GM11168 (cell line): ENCODE results near the gene LY6G6C.

Experiments used
- in situ Hi-C: fragments of 300-500 bp; cut with MboI; formaldehyde crosslinking; loops from one replicate; pipeline ENCODE4 v1.12.0; 2022; ENCODE audit warnings: low sequenced_read_pairs; ENCODE audit not compliant: unreplicated experiment

LY6G6C gene

DNA sequence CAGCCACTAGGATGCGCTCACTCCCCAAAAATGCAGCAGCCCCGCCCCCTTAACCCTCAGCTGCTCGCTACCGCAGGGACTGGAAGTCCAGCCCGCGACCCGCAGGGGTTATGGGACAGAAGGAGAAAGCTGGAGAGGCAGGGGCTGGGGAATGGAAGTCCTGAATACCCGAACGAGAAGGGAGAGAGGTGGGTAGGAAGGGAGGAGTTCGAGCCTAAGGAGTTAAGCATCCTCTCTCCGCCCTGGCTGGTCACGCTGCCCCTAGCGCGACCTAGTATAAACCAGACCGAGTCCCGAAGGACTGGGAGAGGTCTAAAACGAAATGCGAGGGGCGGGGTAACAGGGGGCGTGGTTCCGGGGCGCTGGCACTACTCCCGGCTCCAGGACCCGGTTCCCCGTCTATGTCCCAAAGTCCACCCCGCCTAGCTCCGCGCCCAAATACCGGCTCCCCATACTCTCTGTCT lies 8.0 kb upstream of the LY6G6C start:
- in situ Hi-C loops: no loop called here

DNA sequence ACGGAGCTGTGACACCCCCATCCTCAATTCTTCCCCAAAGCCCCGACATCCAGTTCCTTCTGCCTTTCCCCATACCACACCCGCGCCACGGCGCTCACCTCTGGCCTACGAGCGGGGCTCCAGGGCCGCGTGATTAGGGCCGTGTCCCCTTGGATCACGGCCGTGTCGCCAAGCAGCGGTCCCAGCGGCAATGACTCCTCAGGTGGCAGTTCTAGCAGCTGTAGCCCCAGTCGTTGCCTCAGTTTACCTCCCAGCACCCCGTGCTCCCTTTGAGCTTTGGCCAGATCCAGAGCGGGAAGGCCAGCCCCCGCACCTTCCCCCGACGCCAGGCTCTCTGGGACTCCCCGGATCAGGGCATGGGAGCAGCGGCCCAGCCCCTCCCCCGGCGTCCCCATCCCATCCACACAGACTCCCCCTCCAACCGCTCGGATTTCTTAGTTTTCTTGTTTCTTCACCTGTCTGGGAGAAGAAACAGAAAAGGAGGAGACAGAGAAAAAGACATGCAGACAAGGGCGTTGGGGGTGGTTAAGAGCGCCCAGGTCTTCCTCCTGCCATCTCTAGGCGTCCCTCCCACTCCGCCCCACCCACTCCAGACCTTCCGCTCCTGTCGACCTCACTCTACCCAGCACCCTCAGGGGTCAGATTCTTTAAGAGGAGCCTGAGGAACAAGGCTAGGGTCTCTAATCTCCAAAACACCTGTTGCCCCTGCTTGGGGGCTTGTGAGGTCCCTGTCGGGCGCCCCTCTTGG lies 7.4 kb upstream of the LY6G6C start, which contains the start of gene DDAH2:
TSS of gene DDAH2 (minus strand) at position 533 of the 748 bp plus-strand sequence. CDS start at position 395, 138 bp downstream.
- in situ Hi-C loops: no loop called here

DNA sequence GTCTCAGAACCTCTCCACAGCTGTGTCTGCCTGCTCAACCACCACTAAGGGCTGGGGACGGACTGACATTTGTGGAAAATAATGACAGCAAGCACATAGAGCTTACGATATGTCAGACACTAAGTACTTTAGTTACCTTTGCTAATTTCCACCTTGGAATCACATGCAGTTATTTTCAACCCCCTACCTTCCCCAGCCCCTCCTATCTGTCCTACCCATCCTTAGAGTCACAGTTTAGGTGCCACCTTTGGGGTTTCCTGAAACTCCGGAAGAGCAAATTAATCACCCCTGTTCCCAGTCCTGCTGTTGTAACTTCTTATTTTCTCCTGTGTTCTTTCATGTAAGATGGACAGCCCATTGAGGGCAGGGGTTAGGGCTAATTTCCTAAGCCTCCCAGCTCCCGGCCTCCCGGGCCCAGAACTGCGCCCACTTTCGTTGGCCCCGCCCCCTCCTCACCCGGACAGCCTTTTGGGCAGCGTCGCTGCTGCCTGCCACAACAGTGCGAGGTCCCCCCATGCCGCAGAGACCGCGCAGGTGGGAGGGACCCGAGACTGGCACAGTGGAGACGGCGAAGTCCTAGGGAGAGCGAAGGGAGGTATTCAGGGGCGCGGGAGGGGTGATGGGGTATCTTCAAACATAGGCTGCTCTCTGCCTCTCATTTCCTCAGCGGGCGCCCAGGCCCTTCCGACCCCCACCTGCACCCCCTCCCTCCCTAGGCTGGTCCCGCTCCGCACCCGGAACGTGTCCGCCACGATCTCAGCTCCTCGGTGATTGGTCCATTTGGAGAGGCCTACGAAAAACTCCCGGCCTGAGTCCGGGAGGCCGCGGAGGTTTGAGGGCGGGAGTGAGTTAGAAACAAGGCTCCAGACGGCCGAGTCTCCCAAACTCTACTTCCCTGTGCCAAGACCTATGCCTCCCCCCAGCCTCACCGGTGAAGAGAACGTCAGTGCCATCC lies 6.4 kb upstream of the LY6G6C start:
- in situ Hi-C loops: no loop called here

DNA sequence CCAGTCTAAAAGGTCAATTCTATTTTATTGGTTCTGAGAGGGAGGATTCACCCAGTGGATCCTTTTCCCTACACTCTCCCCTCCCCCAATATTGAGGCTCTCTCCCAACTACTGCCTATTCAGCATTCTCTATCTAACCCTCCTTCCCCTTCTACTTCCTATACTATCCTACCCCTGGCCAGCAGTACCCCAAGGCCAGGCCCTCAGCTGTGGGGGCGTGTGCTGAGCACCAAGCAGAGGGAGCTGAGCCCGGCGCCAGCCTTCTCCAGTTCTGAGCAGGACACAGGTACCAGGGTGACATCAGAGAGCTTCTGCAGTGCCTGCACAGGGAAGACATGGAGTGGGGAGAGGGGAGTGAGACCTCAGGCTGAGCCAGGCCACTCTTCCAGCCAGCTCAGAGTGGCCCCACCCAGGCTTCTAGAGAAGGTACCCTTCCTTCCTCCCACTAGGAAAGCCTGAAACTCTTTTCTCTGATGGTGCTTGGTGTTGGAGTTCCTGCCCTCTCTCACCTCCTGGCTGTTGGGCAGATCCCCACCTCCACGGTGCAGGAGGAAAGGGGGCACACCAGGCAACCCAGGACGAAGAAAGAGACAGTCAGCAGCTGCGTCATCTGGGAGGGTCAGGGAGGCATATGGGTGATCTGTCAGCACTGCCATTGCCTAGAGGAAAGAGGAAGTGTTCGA lies 5.6 kb upstream of the LY6G6C start:
- in situ Hi-C loops: no loop called here

DNA sequence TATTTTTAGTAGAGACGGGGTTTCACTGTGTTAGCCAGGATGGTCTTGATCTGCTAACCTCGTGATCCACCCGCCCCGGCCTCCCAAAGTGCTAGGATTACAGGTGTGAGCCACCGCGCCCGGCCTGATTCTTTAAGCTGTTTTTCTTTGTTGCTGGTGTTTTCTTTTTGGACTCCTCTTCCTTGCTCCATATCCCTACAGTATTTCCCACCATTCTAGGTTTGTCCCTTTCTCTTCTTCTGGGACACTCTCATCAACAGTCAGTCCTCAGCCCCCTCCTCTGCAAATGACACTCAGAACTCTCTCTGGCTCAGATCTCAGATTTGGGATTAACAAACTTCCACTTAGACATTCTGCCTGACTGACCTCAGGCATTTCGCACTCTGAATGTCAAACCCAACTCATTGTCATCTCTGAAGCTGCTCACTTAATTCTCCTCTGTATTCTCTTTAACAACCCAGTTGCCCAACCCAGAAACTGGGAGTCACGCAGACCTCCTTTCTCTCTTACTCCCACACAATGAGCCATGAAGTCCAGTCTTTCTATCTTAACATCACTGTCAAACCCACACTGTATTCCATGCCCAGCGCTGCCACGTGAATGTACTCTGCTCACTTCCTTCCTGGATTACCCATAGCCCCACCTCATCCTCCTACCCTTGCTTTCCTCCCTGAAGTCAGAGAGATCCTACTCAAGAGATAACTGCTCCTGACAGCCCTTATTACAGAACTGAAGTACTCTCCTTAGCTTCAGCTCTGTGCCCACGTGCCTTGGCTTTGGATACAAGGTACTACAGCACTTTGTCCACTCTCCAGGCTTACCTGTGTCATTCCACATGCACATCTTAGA lies 4.2 kb upstream of the LY6G6C start:
- in situ Hi-C loops: no loop called here

DNA sequence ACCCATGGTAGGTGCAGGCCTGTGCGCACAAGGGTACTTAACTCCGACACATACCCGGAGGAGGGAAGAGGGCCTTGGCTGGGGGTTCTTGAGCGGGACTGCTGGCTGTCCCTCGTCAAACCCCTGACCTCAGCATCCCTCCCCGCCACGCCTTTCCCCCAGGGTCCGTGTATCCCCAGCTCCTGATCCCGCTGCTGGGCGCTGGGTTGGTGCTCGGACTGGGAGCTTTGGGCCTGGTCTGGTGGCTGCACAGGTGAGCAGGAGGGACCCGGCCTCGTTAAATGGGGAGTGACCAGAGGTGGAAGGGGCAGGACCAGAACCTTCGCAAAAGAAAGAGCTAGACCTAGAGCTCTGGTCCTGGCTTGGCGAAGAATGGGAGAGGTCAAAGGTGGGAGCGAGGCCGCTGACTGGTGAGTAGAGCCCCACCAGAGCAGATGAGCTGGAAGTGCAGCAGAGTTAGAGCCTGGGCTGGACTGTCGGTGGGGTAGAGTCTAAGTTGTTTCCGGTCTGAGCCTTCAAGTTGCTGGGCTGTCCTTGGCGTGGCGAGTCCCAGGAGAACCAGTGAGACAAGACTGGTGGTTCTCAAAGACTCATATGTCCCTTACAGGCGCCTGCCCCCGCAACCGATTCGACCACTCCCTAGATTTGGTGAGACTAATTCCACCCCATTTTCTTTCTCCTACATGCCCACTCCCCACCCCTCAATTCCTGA lies 2.6 kb upstream of the LY6G6C start:
- in situ Hi-C loops: no loop called here

DNA sequence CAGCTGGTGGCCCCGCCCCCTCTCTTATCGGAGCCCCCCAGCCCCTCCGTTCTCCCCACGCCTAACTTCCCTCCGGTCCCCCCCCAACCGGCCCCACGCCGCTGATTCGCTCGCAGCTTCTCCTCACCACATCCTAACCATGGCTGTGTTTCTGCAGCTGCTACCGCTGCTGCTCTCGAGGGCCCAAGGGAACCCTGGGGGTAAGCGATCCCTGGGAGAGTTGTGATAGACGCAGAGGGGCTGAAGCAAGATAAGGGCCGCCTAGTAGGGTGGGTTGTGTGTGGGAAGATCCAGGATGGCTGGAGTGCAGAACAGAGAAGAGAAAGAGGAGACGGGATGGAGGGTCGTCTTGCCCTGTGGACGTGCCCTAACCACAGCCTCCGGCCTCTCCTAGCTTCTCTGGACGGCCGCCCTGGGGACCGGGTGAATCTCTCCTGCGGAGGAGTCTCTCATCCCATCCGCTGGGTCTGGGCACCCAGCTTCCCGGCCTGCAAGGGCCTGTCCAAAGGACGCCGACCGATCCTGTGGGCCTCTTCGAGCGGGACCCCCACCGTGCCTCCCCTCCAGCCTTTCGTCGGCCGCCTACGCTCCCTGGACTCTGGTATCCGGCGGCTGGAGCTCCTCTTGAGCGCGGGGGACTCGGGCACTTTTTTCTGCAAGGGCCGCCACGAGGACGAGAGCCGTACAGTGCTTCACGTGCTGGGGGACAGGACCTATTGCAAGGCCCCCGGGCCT lies 1.9 kb upstream of the LY6G6C start, which contains the start of gene MPIG6B:
TSS of gene MPIG6B (plus strand) at position 129 of the 735 bp plus-strand sequence. CDS start at position 140, 11 bp downstream.
- in situ Hi-C loops: no loop called here

DNA sequence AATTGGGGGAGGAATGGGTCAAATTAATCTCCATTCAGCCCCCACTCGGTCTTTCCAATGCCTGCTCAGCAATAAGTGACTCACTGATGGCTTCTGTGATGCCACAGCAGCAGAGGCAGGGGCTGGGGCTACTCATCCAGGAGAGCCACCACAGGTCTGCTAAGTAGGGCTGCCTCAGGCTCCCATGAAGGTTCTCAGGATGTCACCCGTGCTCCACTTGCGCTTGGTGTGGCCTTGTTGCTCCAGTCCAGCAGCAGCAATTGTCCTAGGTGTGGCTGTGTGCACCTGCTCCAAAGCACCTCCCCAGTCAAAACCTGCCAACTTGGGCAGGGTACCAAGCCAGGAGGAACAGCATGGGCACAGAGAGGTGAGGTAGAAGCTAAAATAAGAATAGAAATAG lies 627 bp upstream of the LY6G6C start:
- in situ Hi-C loops: no loop called here

DNA sequence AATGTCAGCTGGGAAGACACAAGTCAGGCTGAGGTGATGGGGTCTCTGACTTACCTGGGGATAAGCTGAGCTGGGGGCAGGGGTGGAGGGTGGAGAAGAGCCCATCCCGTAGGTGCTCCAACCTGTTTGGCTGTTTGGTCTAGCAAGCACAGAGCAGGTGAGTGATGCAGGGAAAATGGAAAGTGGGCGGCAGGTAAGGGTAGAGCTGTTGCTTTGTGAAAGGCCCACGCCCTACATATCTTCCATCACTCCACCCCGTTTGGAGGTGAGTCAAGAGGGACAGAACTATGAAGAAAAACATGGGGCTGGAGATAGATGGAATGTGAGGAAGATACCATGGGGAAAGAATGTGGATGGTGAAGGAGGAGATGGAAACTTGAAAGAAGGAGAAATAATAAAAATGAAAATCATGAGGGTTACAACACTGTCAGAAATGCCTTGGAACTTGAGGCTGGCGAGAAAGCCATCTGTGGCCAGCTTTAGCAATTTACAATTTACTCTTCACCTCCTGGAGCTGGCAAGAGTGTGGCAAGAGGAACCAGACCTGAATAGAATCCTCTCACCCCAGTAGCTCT lies 1.3 kb downstream of the LY6G6C start:
- in situ Hi-C loops: no loop called here

DNA sequence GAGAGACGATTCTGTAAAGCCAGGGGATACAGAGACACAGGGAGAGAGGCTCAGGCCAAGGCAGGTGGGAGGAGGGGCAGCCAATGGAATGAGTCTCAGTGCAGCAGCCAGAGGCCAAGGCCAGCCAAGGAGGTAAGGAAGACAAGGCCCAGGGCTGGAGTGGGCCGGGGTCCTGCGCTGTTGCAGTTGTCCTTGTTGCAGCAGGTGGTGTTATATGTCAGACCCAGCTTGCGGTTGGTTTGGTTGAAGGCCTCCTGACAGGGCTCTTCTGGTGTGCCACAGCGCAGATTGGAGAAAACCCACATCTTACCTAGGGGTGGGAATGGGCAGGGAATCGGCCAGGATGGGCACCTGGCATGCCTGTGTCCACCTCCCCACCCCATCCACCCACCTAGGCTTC lies 2.5 kb downstream of the LY6G6C start:
- in situ Hi-C loops: no loop called here

DNA sequence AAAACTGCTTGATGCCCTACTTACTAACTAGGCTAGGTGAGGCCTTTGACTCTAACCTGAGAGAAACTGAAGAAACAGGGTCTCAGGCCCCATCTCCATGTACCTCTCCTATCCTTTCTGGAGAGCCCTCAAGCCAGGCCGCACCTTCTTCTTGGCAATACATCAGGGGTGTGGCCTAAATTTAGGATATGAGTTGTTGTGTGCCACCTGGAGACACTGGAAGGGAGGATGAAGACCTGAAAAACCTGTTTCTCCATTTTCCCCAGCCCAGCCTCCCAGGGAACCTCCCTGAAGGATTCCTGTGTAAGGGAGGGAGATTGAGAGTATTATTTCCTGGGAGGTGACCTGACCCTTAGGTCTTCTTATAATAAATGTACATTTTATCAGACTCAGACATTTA lies 3.3 kb downstream of the LY6G6C start:
- in situ Hi-C loops: no loop called here

DNA sequence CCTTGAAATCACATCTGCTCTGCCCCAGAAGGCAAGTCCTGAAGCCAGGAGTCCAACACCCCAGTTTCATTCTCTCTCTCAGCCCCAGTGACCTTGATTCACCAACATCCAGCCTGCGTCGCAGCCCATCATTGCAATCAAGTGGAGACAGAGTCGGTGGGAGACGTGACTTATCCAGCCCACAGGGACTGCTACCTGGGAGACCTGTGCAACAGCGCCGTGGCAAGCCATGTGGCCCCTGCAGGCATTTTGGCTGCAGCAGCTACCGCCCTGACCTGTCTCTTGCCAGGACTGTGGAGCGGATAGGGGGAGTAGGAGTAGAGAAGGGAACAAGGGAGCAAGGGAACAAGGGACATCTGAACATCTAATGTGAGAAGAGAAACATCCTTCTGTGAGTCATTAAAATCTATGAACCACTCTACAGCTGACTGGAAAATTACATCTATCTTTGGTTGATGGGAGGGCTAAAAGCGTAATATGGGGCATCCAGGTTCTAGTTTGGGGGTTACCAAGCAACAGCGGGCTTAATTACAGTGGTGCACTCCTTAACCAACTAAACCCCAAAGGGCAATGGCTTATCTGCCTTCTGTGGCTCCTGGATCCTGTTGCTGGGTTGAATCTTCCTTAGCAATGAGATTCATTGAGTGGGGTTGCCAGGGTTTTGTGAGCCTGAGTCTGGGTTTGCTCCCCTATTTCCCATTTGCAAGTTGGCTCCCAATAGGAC lies 3.9 kb downstream of the LY6G6C start:
- in situ Hi-C loops: no loop called here

DNA sequence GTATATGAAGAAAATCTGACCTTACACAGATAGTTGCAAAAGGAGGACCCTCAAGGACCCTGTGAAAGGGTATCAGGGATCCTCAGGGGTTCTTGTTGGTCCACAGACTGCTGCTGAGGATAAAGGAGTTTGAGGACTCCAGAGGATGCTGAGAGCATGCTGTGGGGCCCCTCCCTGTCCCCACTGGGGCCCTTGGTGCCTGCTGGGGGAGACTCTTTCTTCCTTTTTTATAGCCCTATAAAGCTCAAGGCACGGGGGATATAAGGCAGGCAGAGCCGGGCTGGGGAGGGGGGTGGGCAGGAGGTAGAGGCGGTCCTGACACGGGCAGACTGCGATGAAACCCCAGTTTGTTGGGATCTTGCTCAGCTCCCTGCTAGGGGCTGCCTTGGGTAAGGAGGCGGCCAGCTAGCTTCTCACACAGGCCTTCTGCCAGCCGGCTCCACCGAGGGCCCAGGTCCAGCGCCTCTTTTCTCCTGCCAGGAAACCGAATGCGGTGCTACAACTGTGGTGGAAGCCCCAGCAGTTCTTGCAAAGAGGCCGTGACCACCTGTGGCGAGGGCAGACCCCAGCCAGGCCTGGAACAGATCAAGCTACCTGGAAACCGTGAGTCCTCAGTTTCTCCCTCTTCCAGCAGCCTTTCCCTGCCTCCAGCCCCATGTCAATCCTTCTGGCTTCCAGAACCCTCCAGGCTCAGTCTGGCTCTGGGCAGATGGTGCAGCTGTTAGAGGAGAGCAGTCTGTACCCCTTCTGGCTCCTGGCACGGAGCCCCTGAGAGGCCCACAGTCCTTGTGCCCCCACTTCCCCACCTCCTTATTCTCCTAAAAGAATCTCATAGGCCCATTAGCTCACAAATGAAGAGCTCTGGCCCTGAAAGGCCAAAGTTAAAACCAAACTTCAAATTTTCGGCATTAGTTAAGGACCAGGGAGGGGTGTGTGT lies 6.3 kb downstream of the LY6G6C start, which contains the start of gene LY6G6D:
TSS of gene LY6G6D (plus strand) at position 327 of the 937 bp plus-strand sequence. CDS start at position 335, 8 bp downstream.
- in situ Hi-C loops: no loop called here

DNA sequence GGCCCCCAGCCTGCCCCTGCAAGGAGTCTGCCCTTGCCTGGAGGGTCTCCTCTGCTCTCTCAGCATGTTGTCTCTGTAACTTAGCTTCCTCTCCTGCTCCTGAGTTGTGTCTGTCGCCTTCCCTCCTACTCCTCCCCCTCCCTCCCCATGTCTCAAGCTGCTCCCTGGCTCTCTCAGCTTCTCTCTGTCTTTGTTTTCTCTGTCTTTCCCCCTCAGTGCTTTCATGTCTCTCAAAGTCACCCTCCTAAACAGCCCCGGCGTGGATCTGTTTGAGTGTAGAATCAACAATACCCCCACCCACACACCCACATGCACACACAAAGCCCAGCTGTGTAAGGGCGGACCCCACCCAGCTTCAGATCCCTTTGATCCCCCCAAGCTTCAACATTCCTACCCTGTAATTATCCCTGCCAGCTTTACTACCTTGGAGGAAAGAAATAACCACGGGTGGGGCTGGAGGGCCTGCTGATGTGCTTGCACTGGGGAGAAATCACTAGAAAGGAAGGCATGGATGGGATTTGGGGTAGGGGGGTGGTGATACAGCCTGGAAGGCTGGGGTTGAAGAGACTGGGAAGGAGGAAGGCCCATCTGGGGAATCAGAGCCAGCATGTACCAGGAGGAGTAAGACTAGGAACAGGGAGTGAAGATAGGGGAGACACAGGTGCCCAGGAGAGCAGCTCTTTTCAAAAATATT lies 7.4 kb downstream of the LY6G6C start:
- in situ Hi-C loops: no loop called here

DNA sequence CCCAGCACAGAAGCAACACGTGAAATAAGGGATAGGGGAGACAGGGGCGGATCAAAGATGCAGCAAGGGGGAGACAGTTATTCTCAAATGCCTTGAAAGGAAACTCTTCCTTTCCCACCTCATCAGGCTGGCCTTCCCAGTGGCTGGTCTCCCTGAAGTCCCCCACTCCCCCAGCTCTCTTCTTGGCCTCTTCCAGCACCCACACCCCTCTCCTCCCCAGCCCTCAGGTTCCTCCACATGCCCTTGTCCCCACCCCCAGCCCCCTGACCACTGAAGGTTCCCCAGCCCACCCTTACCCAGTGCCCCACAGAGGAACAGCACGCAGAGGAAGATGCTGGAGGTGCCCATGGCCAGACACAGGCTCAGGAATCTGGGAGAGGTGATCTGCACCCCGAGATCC lies 8.1 kb downstream of the LY6G6C start:
- in situ Hi-C loops: no loop called here

DNA sequence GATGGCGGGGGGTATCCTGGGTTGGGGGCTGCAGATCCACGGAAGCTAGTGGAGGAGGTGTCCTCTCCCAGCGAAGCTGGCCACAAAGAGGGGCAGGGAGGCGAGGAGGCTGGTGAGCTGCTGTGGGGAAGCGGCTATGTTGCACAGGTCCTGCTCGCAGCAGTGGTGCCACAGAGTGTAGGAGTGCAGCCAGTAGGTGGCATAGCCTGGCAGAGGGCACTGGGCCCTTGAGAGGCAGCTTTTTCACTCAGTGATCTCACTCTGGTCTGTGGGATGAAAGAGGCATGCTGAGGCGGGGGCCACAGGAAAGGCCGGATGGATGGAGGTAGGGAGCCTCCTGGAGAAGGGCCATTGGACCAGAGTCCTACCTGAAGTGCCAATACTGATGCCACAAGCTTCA lies 9.2 kb downstream of the LY6G6C start:
- in situ Hi-C loops: no loop called here
